Prostate gland (tissue), 2 donors: ENCODE data around the gene PRDM16. TPM values are rescaled to one million over a fixed set of nuclear protein-coding genes. Genes with fewer than 3 reads are reported as not detected.

Source experiments
- DNase-seq: peaks from one replicate; pipeline ENCODE4 v3.0.0-alpha.2; 2019; ENCODE audit warnings: low spot score
- H3K27ac ChIP-seq, 2 donors: fragments of 200-600 bp; sonication (generic); 2 replicates each; pipeline ENCODE4 v1.5.1; 2017 to 2019
- H3K27me3 ChIP-seq: fragments of 200-600 bp; sonication (generic); replicated peaks from 2 replicates; pipeline ENCODE4 v1.5.1; 2019; ENCODE audit not compliant: insufficient read depth
- H3K36me3 ChIP-seq, 2 donors: fragments of 200-600 bp; sonication (generic); 1 replicate in 1 of 2; 2 replicates in 1 of 2; pipeline versions ENCODE4 v1.5.1 to v1.8.1; 2017 to 2019
- H3K4me1 ChIP-seq: fragments of 200-600 bp; sonication (generic); replicated peaks from 2 replicates; pipeline ENCODE4 v1.5.1; 2019
- H3K4me3 ChIP-seq, 2 donors: fragments of 200-600 bp; sonication (generic); 2 replicates each; pipeline ENCODE4 v1.5.1; 2017 to 2019
- H3K9me3 ChIP-seq: fragments of 200-600 bp; sonication (generic); 2 replicates; pipeline ENCODE4 v1.5.1; 2017
- POLR2A ChIP-seq: fragments of 450-650 bp; IDR thresholded peaks from one replicate; pipeline ENCODE4 v1.6.1; 2016; ENCODE audit warnings: antibody characterized with exemption, mild to moderate bottlenecking
- POLR2AphosphoS5 ChIP-seq: sonication (generic); formaldehyde crosslinking; IDR thresholded peaks from one replicate; pipeline ENCODE4 v1.6.1; 2017; ENCODE audit warnings: antibody characterized with exemption
- whole genome bisulfite sequencing: methylation state at CpG from one replicate; pipeline ENCODE4 v1.1.5; 2018; 5-methylcytosine and 5-hydroxymethylcytosine counted together
- intact Hi-C: fragments of 100-400 bp; cut with DNase I; formaldehyde crosslinking; loops from one replicate; pipeline ENCODE4 v1.14.2; 2022
- total RNA-seq, 2 donors: library from RNA; depleted of rRNA; stranded (reverse); fragments of >200 nt; gene quantifications; one replicate each; pipeline ENCODE4 v1.1.0, GENCODE V29; 2016
- TF ChIP-seq, protein P1 (sequence below), 4 experiments: fragments of 200-600 bp in 2 of 4; fragments of 450-650 bp in 2 of 4; sonication (generic) in 2 of 4; IDR thresholded peaks; 1 replicate in 3 of 4; 2 replicates in 1 of 4; pipeline ENCODE4 v1.5.1; 2016 to 2019; ENCODE audit warnings: antibody characterized with exemption in 4 of 4, mild to moderate bottlenecking in 2 of 4, moderate library complexity in 2 of 4

PRDM16 gene
- total RNA-seq, 2 donors from 2014 or later, result 0.23 to 6.5 TPM

DNA sequence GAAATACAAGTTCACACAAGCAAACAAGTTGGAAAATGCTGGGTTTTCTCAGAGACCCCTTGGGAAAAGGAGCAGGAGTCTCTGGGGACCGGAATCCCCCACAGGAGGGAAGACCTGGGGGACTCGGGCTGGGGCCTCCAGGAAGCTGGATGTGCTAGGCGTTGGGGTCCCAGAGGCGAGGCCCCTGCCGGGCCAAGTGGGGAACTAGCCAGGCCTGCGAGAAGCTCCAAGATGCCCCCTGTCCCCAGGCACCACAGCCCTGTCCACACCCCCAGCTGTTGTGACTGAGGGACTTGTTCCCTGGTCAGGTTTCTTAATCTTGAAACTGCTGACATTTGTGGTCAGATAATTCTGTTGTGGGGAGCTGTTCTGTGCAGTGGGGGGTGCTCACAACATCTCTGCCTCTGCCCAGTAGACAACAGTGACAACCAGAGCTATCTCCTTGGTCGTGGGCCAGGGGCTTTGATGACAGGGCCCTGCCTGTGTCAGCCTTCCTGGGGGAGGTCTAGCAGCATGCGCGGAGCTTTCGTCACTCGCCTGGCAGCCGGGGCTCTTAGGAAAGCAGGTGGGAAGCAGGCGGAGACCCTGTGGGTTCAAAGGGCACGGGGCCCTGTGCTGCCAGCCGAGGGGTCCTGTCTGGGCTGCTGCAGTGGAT, 259.1 kb downstream of the PRDM16 start:
- peaks cover 2% of the 10 kb centered on the region for H3K27me3 ChIP-seq
- H3K4me1 ChIP-seq, result peaks cover 8% of the 10 kb centered on the region
- intact Hi-C loops, result no loop called here
- TF ChIP-seq POLR2A (no peak), POLR2AphosphoS5 (no peak)
- TF ChIP-seq, protein P1, sequence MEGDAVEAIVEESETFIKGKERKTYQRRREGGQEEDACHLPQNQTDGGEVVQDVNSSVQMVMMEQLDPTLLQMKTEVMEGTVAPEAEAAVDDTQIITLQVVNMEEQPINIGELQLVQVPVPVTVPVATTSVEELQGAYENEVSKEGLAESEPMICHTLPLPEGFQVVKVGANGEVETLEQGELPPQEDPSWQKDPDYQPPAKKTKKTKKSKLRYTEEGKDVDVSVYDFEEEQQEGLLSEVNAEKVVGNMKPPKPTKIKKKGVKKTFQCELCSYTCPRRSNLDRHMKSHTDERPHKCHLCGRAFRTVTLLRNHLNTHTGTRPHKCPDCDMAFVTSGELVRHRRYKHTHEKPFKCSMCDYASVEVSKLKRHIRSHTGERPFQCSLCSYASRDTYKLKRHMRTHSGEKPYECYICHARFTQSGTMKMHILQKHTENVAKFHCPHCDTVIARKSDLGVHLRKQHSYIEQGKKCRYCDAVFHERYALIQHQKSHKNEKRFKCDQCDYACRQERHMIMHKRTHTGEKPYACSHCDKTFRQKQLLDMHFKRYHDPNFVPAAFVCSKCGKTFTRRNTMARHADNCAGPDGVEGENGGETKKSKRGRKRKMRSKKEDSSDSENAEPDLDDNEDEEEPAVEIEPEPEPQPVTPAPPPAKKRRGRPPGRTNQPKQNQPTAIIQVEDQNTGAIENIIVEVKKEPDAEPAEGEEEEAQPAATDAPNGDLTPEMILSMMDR (IDR thresholded peaks at IDR 0.05), result no peak
- H3K27ac ChIP-seq, result no peak overlapping the region
- DNase-seq, result no peak
- H3K4me3 ChIP-seq, result no peak overlapping the region
- H3K36me3 ChIP-seq, result no peaks in the 10 kb centered on the region
- H3K9me3 ChIP-seq, result no peaks in the 10 kb centered on the region
- 93% methylated on average over 15 of the region's 15 CpGs for WGBS

DNA sequence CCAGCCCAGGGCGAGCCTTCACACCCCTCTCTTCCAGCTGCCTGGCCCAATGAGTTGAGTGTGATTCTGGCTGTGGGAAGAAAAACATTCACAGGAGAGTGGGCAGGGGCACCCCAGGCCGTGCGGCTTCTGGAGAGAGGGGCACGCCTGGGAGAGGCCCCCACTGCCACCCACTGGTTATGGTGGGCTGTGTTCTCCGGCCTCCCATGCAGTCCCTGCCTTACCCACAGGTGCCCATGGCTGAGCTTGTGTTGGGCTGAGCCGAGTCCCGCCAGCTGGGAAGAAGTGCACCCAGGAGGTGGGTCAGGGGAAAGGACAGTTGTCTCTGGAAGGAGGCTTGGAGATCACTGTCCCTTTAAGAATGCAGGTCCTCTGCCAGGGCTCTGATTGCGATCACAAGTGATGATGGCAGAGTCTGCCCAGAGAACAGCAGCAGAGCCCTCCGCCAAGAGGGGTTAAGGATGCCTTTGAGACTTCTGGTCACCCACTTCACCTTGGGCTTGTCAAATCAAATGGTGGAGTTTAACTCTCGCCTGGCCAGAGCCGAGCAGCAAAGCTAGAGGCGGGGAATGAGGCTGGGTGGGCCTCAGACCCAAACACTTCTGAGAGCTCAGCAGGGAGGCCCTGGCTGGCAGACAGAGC, 260.8 kb downstream of the PRDM16 start:
- Histone ChIP-seq H3K4me3 (no peak overlapping the region), H3K27me3 (peaks cover 2% of the 10 kb centered on the region), H3K9me3 (no peaks in the 10 kb centered on the region), H3K27ac (no peak overlapping the region), H3K36me3 (no peaks in the 10 kb centered on the region), H3K4me1 (no peaks in the 10 kb centered on the region)
- TF ChIP-seq, protein P1 (IDR thresholded peaks at IDR 0.05), result no peak
- TF ChIP-seq POLR2AphosphoS5 (no peak), POLR2A (no peak)
- intact Hi-C loops, result no loop called here
- WGBS, result 88% methylated on average over 12 of the region's 12 CpGs
- no peak for DNase-seq

DNA sequence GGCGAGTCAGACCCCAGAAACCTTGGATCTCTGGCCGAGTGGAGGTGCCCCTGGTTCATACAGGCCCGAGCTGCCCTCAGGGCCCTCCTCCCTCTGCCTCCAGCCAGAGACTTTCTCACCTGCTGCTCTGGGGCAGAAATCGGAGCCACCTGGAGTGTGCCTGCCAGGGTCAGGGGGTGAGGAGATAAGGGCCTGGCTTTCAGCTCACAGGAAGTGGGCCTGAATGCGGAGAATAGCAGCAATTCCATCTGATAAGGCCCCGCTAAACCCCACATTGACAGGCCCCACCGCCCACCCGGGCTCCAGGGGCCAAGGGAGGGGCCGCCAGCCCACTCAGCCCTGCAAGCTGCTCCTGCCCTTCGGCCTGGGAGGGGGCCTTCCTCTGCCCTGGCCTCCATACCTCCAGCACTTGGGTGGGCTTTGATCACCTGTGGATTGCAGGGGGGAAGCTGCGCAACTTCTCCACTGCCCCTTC, 261.8 kb downstream of the PRDM16 start:
- no peak for DNase-seq
- Histone ChIP-seq H3K9me3 (no peaks in the 10 kb centered on the region), H3K36me3 (no peaks in the 10 kb centered on the region), H3K27me3 (no peaks in the 10 kb centered on the region), H3K27ac (no peak overlapping the region), H3K4me3 (no peak overlapping the region), H3K4me1 (peaks cover 3% of the 10 kb centered on the region)
- 77% methylated on average over 11 of the region's 11 CpGs for WGBS
- TF ChIP-seq, protein P1 (IDR thresholded peaks at IDR 0.05), result no peak
- no peak for TF ChIP-seq POLR2AphosphoS5
- TF ChIP-seq POLR2A, result no peak
- intact Hi-C loops, result no loop called here

DNA sequence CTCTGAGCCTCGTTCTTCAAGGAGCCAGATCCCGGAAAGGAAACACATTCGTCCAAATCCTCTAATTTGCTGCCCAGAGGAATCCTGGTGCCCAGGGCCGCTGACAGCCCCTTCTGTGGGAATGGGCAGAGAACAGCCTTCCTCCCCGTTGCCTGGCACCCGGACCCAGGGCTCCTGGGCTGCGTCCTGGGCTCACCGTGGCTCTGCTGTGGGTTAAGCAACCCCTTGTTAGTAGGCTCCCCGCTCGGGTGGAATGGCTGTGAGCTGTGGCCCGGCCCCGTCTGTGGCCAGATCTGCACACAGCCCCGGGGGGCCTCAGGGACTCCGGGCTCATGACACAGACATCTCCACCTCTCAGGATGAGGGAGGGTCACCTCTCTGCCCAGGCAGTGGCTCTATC, 262.6 kb downstream of the PRDM16 start:
- H3K4me3 ChIP-seq, result no peak overlapping the region
- 82% methylated on average over 14 of the region's 14 CpGs for WGBS
- DNase-seq, result no peak

More for the DNA sequence above, 262.6 kb downstream of the PRDM16 start:
- TF ChIP-seq POLR2AphosphoS5 (no peak), POLR2A (no peak)
- TF ChIP-seq, protein P1 (IDR thresholded peaks at IDR 0.05), result no peak
- no peaks in the 10 kb centered on the region for H3K36me3 ChIP-seq
- H3K27me3 ChIP-seq, result no peaks in the 10 kb centered on the region
- H3K4me1 ChIP-seq, result peaks cover 3% of the 10 kb centered on the region
- intact Hi-C loops, result no loop called here
- H3K9me3 ChIP-seq, result no peaks in the 10 kb centered on the region
- H3K27ac ChIP-seq, result no peak overlapping the region
